BLaER1 treated with 17β-estradiol and CSF1 and Interleukin-3, amounts not matched to agents 10 nM and 100 nM (cell line): ENCODE results near the gene ZNF445.
"Not testable (repeated sequence)": the region's sequence is repeated elsewhere in the genome, so short reads cannot be mapped to it uniquely, and the experiment has no call there.

Source experiments
- H3K27ac ChIP-seq, 11 experiments: shearing (Covaris generic); formaldehyde crosslinking; 2 replicates each; pipeline ENCODE4 v1.8.1; 2022
- H3K27me3 ChIP-seq, 11 experiments: shearing (Covaris generic); formaldehyde crosslinking; 2 replicates each; pipeline ENCODE4 v1.8.1; 2022
- H3K36me3 ChIP-seq, 11 experiments: shearing (Covaris generic); formaldehyde crosslinking; 2 replicates each; pipeline ENCODE4 v1.8.1; 2022
- H3K4me1 ChIP-seq, 10 experiments: shearing (Covaris generic); formaldehyde crosslinking; 2 replicates each; pipeline ENCODE4 v1.8.1; 2022
- H3K4me2 ChIP-seq, 11 experiments: shearing (Covaris generic); formaldehyde crosslinking; 2 replicates each; pipeline ENCODE4 v1.8.1; 2022
- H3K4me3 ChIP-seq, 10 experiments: shearing (Covaris generic); formaldehyde crosslinking; 2 replicates each; pipeline ENCODE4 v1.8.1; 2022
- H3K9ac ChIP-seq, 11 experiments: shearing (Covaris generic); formaldehyde crosslinking; 2 replicates each; pipeline ENCODE4 v1.8.1; 2022
- H3K9me3 ChIP-seq, 11 experiments: shearing (Covaris generic); formaldehyde crosslinking; replicated peaks in 1 of 11; 2 replicates each; pipeline ENCODE4 v1.8.1; 2022
- H4K20me1 ChIP-seq, 11 experiments: shearing (Covaris generic); formaldehyde crosslinking; 2 replicates each; pipeline ENCODE4 v1.8.1; 2022
- Cebpa-rat ChIP-seq, 11 experiments: shearing (Covaris generic); IDR thresholded peaks; 2 replicates each; pipeline ENCODE4 v1.8.1; 2022

Gene ZNF445

DNA sequence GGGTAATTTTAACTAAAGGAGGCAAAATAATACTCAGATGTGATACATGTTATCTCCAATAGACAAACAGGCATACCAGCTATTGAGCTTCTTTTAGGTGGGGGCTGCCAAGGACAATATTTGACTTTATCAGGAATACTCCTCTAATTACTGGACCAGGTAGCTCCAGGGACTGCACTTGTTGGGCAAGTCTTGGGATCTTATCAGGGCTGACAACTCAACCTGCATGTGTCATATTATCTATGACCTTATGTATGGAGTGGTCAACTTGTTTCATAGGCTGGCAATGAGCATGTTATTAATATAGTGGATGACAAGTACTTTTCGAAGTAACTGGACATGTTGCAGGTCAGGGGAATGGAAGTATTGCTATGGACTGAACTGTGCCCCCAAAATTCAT, 15.0 kb upstream of the ZNF445 start:
- no peak overlapping the region for H3K4me3 ChIP-seq
- no peaks in the 10 kb centered on the region for H3K27me3 ChIP-seq
- no peak for TF ChIP-seq Cebpa-rat (IDR thresholded peaks at IDR 0.05)
- H4K20me1 ChIP-seq, result no peaks in the 10 kb centered on the region
- no peaks in the 10 kb centered on the region for H3K4me1 ChIP-seq
- H3K4me2 ChIP-seq, result no peak overlapping the region
- no peak overlapping the region for H3K9ac ChIP-seq
- H3K27ac ChIP-seq, result no peak overlapping the region
- H3K9me3 ChIP-seq, result peaks cover 85 to 100% (median 96%) of the 10 kb centered on the region in 11 experiments
- H3K36me3 ChIP-seq, result peaks cover 76 to 96% (median 83%) of the 10 kb centered on the region in 11 experiments

- H3K36me3 ChIP-seq, result peaks cover 0 to 1% (median 0%) of the 10 kb centered on the region in 11 experiments; a peak in 2 of 22 replicates
- peaks cover 0 to 6% (median 4%) of the 10 kb centered on the region in 10 experiments; a peak in 6 of 20 replicates for H3K4me1 ChIP-seq
- no peak overlapping the region for H3K9ac ChIP-seq
- no peak overlapping the region for H3K4me3 ChIP-seq
- no peak for TF ChIP-seq Cebpa-rat (IDR thresholded peaks at IDR 0.05)
- H3K27ac ChIP-seq, result no peak overlapping the region
- H3K9me3 ChIP-seq, result peaks cover 0 to 11% (median under 1%) of the 10 kb centered on the region in 11 experiments; a peak in 9 of 22 replicates
- H3K4me2 ChIP-seq, result no peak overlapping the region
- H4K20me1 ChIP-seq, result no peaks in the 10 kb centered on the region
- H3K27me3 ChIP-seq, result no peaks in the 10 kb centered on the region
Observed at GRCh38 chr3:44482721-44483120, 5.3 kb upstream of the ZNF445 start.

GRCh38 chr3:44478606-44479094, 1.2 kb upstream of the ZNF445 start:
- Histone ChIP-seq H3K27me3 (no peaks in the 10 kb centered on the region), H3K9me3 (no peaks in the 10 kb centered on the region), H3K27ac (no peak overlapping the region), H3K4me3 (no peak overlapping the region), H3K36me3 (0 out of 22 replicates have a peak, but pooled peaks cover 0 to 2% (median 0%) of the 10 kb centered on the region in 11 experiments), H3K4me1 (peaks cover 12 to 22% (median 16%) of the 10 kb centered on the region in 10 experiments), H3K4me2 (peak overlapping the region in 4 of 11 experiments; percentile 74 to 92 (median 90); a peak in 2 of 22 replicates), H4K20me1 (peaks cover 0 to 33% (median 8%) of the 10 kb centered on the region in 11 experiments; a peak in 11 of 22 replicates), H3K9ac (no peak overlapping the region)
- TF ChIP-seq Cebpa-rat (IDR thresholded peaks at IDR 0.05), result no peak

GRCh38 chr3:44478055-44478468, 592 bp upstream of the ZNF445 start:
- H3K9ac ChIP-seq, result peak overlapping the region; percentile 78 to 88 (median 87); a peak in 20 of 22 replicates
- H3K36me3 ChIP-seq, result peaks cover 0 to 2% (median 0%) of the 10 kb centered on the region in 11 experiments; a peak in 1 of 22 replicates
- no peaks in the 10 kb centered on the region for H3K9me3 ChIP-seq
- peaks cover 12 to 22% (median 16%) of the 10 kb centered on the region in 10 experiments for H3K4me1 ChIP-seq
- peak overlapping the region; percentile 66 to 84 (median 80) for H3K4me3 ChIP-seq
- H3K27me3 ChIP-seq, result no peaks in the 10 kb centered on the region
- peak overlapping the region in 10 of 11 experiments; percentile 74 to 88 (median 80); a peak in 18 of 22 replicates for H3K27ac ChIP-seq
- no peak for TF ChIP-seq Cebpa-rat (IDR thresholded peaks at IDR 0.05)
- H3K4me2 ChIP-seq, result peak overlapping the region; percentile 68 to 92 (median 79)
- H4K20me1 ChIP-seq, result peaks cover 0 to 39% (median 8%) of the 10 kb centered on the region in 11 experiments; a peak in 11 of 22 replicates

DNA sequence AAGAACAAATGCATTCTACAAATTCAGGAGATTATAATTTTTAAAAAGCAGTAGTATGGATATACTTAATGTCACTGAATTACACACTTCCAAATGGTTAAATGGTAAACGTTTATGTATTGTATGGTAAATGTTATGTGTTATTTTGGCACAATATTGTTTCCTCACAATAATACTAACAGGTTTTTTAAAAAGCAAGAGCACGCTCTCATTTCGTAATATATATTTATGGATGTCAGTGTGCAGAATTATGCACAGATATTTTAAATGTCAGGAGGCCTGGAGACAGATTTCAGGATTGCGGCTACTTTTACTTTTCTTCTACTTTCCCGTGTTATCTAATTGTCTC, 533 bp downstream of the ZNF445 start:
- Histone ChIP-seq H3K27me3 (no peaks in the 10 kb centered on the region), H4K20me1 (peaks cover 0 to 50% (median 16%) of the 10 kb centered on the region in 11 experiments; a peak in 16 of 22 replicates), H3K9ac (peak overlapping the region; percentile 78 to 88 (median 87)), H3K4me2 (peak overlapping the region; percentile 73 to 98 (median 87)), H3K9me3 (no peaks in the 10 kb centered on the region), H3K4me3 (peak overlapping the region; percentile 66 to 84 (median 80)), H3K27ac (peak overlapping the region; percentile 57 to 88 (median 79)), H3K36me3 (peaks cover 0 to 3% (median 0%) of the 10 kb centered on the region in 11 experiments; a peak in 5 of 22 replicates), H3K4me1 (peaks cover 12 to 26% (median 19%) of the 10 kb centered on the region in 10 experiments)
- no peak for TF ChIP-seq Cebpa-rat (IDR thresholded peaks at IDR 0.05)

GRCh38 chr3:44476181-44476611, 1.3 kb downstream of the ZNF445 start:
- no peaks in the 10 kb centered on the region for H3K9me3 ChIP-seq
- H3K4me1 ChIP-seq, result peaks cover 18 to 32% (median 23%) of the 10 kb centered on the region in 10 experiments
- H3K27ac ChIP-seq, result peak overlapping the region in 3 of 11 experiments; percentile 81 to 88 (median 85); a peak in 2 of 22 replicates
- H3K4me2 ChIP-seq, result peak overlapping the region; percentile 73 to 98 (median 87)
- peak overlapping the region; percentile 66 to 84 (median 80) for H3K4me3 ChIP-seq
- TF ChIP-seq Cebpa-rat (IDR thresholded peaks at IDR 0.05), result no peak
- H3K36me3 ChIP-seq, result peaks cover 0 to 9% (median 0%) of the 10 kb centered on the region in 11 experiments; a peak in 7 of 22 replicates
- peak overlapping the region; percentile 78 to 88 (median 87); a peak in 21 of 22 replicates for H3K9ac ChIP-seq
- H4K20me1 ChIP-seq, result peaks cover 4 to 57% (median 24%) of the 10 kb centered on the region in 11 experiments; a peak in 18 of 22 replicates
- H3K27me3 ChIP-seq, result no peaks in the 10 kb centered on the region

GRCh38 chr3:44474886-44475285, 2.6 kb downstream of the ZNF445 start:
- H4K20me1 ChIP-seq, result peaks cover 4 to 71% (median 36%) of the 10 kb centered on the region in 11 experiments; a peak in 18 of 22 replicates

GRCh38 chr3:44470430-44470829, 7.0 kb downstream of the ZNF445 start:
- Histone ChIP-seq H3K36me3 (peaks cover 25 to 61% (median 40%) of the 10 kb centered on the region in 11 experiments), H3K4me2 (peak overlapping the region in 5 of 11 experiments; percentile 6 to 24 (median 15); a peak in 5 of 22 replicates), H4K20me1 (peaks cover 4 to 75% (median 37%) of the 10 kb centered on the region in 11 experiments; a peak in 18 of 22 replicates), H3K4me3 (no peak overlapping the region), H3K4me1 (peaks cover 10 to 33% (median 18%) of the 10 kb centered on the region in 10 experiments; a peak in 18 of 20 replicates), H3K9me3 (0 out of 22 replicates have a peak, but pooled peaks cover 0 to 4% (median 0%) of the 10 kb centered on the region in 11 experiments), H3K27me3 (no peaks in the 10 kb centered on the region), H3K27ac (no peak overlapping the region), H3K9ac (no peak overlapping the region)
- TF ChIP-seq Cebpa-rat (IDR thresholded peaks at IDR 0.05), result no peak

More at GRCh38 chr3:44474886-44475285, 2.6 kb downstream of the ZNF445 start:
- not testable (repeated sequence) for H3K27ac ChIP-seq, H3K4me2 ChIP-seq, H3K9ac ChIP-seq, H3K27me3 ChIP-seq, H3K4me3 ChIP-seq, H3K9me3 ChIP-seq
- peaks cover 4 to 22% (median 9%) of the 10 kb centered on the region in 11 experiments for H3K36me3 ChIP-seq
- H3K4me1 ChIP-seq, result peaks cover 21 to 41% (median 33%) of the 10 kb centered on the region in 10 experiments

GRCh38 chr3:44469914-44470313, 7.6 kb downstream of the ZNF445 start:
- Histone ChIP-seq H3K4me3 (no peak overlapping the region), H3K27ac (no peak overlapping the region), H3K4me2 (no peak overlapping the region), H3K9ac (no peak overlapping the region), H3K4me1 (peaks cover 10 to 32% (median 18%) of the 10 kb centered on the region in 10 experiments; a peak in 18 of 20 replicates), H4K20me1 (peaks cover 4 to 71% (median 35%) of the 10 kb centered on the region in 11 experiments; a peak in 17 of 22 replicates), H3K27me3 (no peaks in the 10 kb centered on the region), H3K9me3 (0 out of 22 replicates have a peak, but pooled peaks cover 0 to 8% (median 0%) of the 10 kb centered on the region in 11 experiments), H3K36me3 (peaks cover 28 to 66% (median 45%) of the 10 kb centered on the region in 11 experiments)
- TF ChIP-seq Cebpa-rat (IDR thresholded peaks at IDR 0.05), result no peak
